Type B pancreatic cell (in vitro differentiated cells): ENCODE data around the gene SH3TC2. TPM values are rescaled to one million over a fixed set of nuclear protein-coding genes. Genes with fewer than 3 reads are reported as not detected.
A peak's percentile ranks its signal among the peaks of the same experiment; 100 is the strongest.

Experiments used
- DNase-seq: peaks from one replicate; pipeline ENCODE4 v3.0.0; 2021; ENCODE audit warnings: mixed read lengths; ENCODE audit not compliant: unreplicated experiment; ENCODE audit errors: extremely low spot score
- H3K27ac Mint-ChIP-seq: 2 replicates; pipeline ENCODE4 v1.8.0; 2021; ENCODE audit warnings: mild to moderate bottlenecking, mixed read lengths
- H3K27me3 Mint-ChIP-seq: 2 replicates; pipeline ENCODE4 v1.8.0; 2021; ENCODE audit warnings: mixed read lengths
- H3K36me3 Mint-ChIP-seq: 2 replicates; pipeline ENCODE4 v1.8.0; 2021; ENCODE audit warnings: mixed read lengths
- H3K4me1 Mint-ChIP-seq: one replicate; pipeline ENCODE4 v1.8.0; 2021; ENCODE audit warnings: mixed read lengths; ENCODE audit not compliant: unreplicated experiment
- H3K4me3 Mint-ChIP-seq: 2 replicates; pipeline ENCODE4 v1.8.0; 2021; ENCODE audit warnings: mild to moderate bottlenecking, mixed read lengths
- H3K9me3 Mint-ChIP-seq: 2 replicates; pipeline ENCODE4 v1.8.0; 2021; ENCODE audit warnings: mixed read lengths
- long read RNA-seq: library from polyadenylated mRNA; unstranded; transcript quantifications from one replicate; pipeline ENCODE4 v2.0.0, GENCODE V29; 2020
- total RNA-seq: library from RNA; stranded (reverse); gene quantifications from 2 replicates; pipeline ENCODE4 v1.2.1, GENCODE V29; 2021; ENCODE audit warnings: low replicate concordance
- TF ChIP-seq, protein P1 (sequence below): fragments of 200-600 bp; sonication (generic); conservative IDR thresholded peaks from 2 replicates; pipeline ENCODE4 v1.5.0; 2021; ENCODE audit warnings: antibody characterized with exemption, mild to moderate bottlenecking

SH3TC2 gene
- total RNA-seq, result 8.6 and 14.7 TPM in 2 replicates
- long read RNA-seq, partial matches to known transcripts, result 2 of 9 reads
- long read RNA-seq, other reads (novel, unspliced or antisense), result 5 of 9 reads

DNA sequence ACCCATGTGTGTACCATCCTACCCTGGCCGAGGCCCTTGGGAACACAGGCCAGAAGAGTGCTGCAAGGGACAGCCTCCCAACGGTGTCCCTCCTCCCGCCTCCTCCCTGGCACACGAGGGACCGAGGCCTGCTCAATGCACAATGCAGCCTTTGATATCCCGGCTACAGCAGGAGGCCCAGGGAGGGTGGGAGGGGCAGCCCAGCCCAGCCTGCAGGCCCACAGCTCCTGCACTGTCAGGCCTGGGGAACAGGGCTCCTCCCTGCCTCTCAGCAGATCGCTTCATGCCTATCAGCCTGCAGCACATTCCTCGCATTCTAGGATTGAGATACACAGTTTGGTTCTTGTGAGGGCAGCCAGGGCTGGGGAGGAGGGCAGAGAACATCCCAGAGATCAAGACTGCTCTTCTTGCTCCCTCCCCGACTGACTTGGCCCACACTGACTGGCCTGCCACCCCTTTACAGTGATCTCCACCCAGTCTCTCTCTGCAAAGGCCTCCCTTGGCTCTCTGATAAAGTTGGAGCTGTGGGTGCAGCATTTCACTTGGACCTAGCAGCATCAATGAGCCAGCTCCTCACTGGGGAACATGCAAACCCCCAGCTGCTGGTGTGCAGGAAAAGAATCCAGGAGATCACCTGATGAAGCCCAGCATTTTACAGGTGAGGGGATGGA is at the start of gene SH3TC2:
Gene SH3TC2 (minus strand): TSS at position 46 of the 671 bp plus-strand sequence. CDS start 40 bp downstream, at position 6.
- Mint-ChIP-seq H3K27me3 (no peaks in the 10 kb centered on the region), H3K4me3 (peak within 1 kb of the TSS; percentile 53), H3K27ac (peak within 1 kb of the TSS; percentile 91), H3K9me3 (no peaks in the 10 kb centered on the region), H3K4me1 (peaks cover 32% of the 10 kb centered on the region), H3K36me3 (peaks cover 4% of the 10 kb centered on the region)
- TF ChIP-seq, protein P1, sequence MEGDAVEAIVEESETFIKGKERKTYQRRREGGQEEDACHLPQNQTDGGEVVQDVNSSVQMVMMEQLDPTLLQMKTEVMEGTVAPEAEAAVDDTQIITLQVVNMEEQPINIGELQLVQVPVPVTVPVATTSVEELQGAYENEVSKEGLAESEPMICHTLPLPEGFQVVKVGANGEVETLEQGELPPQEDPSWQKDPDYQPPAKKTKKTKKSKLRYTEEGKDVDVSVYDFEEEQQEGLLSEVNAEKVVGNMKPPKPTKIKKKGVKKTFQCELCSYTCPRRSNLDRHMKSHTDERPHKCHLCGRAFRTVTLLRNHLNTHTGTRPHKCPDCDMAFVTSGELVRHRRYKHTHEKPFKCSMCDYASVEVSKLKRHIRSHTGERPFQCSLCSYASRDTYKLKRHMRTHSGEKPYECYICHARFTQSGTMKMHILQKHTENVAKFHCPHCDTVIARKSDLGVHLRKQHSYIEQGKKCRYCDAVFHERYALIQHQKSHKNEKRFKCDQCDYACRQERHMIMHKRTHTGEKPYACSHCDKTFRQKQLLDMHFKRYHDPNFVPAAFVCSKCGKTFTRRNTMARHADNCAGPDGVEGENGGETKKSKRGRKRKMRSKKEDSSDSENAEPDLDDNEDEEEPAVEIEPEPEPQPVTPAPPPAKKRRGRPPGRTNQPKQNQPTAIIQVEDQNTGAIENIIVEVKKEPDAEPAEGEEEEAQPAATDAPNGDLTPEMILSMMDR, result no peak
- peak; percentile 72 for DNase-seq

GRCh38 chr5:149110406-149110805 is 47.5 kb upstream of the SH3TC2 start:
- H3K9me3 Mint-ChIP-seq, result no peaks in the 10 kb centered on the region
- no peak overlapping the region for H3K4me3 Mint-ChIP-seq
- peaks cover 5% of the 10 kb centered on the region for H3K27me3 Mint-ChIP-seq
- peaks cover 4% of the 10 kb centered on the region for H3K4me1 Mint-ChIP-seq
- TF ChIP-seq, protein P1, result no peak
- DNase-seq, result no peak
- peak overlapping the region; percentile 29 for H3K27ac Mint-ChIP-seq
- no peaks in the 10 kb centered on the region for H3K36me3 Mint-ChIP-seq

DNA sequence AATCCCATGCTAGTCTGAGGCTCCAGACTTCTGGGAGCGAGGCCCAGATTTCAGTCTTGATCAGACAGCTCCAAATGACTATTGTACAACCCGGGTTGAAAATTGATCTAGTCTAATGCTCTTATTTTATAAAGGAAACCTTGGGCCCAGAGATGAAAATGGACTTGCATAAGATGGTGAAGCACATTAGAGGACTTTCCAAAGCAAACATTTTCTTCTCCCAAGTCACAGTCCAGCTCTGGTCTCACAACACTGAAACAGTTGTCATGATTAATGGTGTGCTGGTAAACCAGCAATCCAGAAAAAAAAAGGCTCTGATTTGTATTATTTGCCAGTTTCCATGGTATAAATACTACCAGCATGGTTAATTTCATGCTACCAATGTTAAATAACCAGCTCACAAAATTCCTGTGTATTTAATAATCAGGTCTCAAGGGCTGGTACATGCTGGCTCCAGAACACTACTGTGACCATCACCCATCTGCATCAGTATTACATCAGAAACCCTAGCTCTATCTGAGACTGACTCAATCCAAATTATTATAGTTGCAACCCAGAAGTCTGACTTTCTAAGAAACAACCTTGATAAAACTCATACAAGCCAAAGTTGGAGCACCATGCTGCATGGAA is 45.9 kb upstream of the SH3TC2 start:
- Mint-ChIP-seq H3K4me3 (no peak overlapping the region), H3K9me3 (no peaks in the 10 kb centered on the region), H3K36me3 (no peaks in the 10 kb centered on the region), H3K27ac (no peak overlapping the region), H3K4me1 (no peaks in the 10 kb centered on the region), H3K27me3 (no peaks in the 10 kb centered on the region)
- TF ChIP-seq, protein P1, result no peak
- no peak for DNase-seq

GRCh38 chr5:149100331-149100730 is 37.5 kb upstream of the SH3TC2 start:
- no peak overlapping the region for H3K27ac Mint-ChIP-seq
- H3K27me3 Mint-ChIP-seq, result peaks cover 4% of the 10 kb centered on the region
- no peaks in the 10 kb centered on the region for H3K4me1 Mint-ChIP-seq
- peaks cover 15% of the 10 kb centered on the region for H3K9me3 Mint-ChIP-seq
- H3K4me3 Mint-ChIP-seq, result no peak overlapping the region
- TF ChIP-seq, protein P1, result no peak
- no peaks in the 10 kb centered on the region for H3K36me3 Mint-ChIP-seq
- DNase-seq, result no peak

DNA sequence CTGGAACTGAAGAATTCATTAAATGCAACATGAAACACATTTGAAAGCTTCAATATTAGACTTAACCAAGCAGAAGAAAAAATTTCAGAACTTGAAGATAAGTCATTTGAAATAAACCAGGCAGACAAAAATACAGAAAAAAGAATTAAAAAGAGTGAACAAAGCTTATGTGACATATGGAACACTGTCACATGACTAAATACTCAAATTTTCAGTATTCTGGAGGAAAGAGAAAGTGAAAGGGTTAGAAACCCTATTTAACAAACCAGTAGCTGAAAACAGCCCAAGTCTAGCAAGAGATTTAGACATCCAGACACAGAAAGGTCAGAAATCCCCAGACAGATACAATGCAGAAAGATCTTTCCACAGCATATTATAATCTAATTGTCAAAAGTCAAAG is 37.1 kb upstream of the SH3TC2 start:
- peaks cover 4% of the 10 kb centered on the region for H3K27me3 Mint-ChIP-seq
- H3K4me3 Mint-ChIP-seq, result no peak overlapping the region
- TF ChIP-seq, protein P1, result no peak
- peaks cover 15% of the 10 kb centered on the region for H3K9me3 Mint-ChIP-seq
- no peak for DNase-seq
- H3K27ac Mint-ChIP-seq, result no peak overlapping the region
- no peaks in the 10 kb centered on the region for H3K36me3 Mint-ChIP-seq
- H3K4me1 Mint-ChIP-seq, result peaks cover 2% of the 10 kb centered on the region
